ELR (cell line): ENCODE measurements around the gene C2orf78.

Experiments used
- DNase-seq: peaks from one replicate; pipeline ENCODE4 v3.0.0-alpha.2; 2015; ENCODE audit warnings: low read depth

Gene C2orf78

DNA sequence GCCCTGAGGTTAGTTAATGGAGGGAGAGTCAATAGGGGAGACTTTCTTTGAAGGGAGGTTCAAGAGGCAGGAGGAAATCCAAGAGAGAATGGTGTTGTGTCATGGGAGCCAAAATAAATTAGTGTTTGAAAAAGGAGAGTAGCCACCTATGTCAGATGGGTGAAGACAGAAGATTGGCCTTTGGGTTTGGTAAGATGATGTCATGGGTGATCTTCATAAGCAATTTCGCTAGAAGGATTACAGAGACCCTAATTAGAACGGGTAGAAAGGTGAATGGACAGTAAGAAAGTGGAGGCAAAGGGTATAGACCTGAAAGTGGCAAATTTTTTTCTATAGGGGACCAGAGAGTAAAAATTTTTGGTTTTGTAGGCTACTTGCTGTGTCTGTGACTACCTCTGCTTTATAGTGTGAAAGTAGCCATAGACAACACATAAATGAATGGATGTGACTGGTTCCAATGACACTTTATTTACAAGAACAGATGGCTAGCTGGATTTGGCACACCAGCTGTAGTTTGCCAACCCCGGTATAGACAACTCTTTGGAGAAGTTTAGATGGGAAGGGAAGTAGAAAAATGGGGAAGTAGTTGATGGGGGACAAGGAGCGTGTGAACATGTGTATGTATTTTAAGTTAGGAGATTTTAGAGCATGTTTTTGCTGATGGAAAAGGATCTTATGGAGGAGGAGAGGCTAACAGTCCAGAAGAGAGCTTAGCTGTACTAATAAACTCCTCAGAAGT is 54.0 kb downstream of the C2orf78 start:
- DNase-seq: no peak

DNA sequence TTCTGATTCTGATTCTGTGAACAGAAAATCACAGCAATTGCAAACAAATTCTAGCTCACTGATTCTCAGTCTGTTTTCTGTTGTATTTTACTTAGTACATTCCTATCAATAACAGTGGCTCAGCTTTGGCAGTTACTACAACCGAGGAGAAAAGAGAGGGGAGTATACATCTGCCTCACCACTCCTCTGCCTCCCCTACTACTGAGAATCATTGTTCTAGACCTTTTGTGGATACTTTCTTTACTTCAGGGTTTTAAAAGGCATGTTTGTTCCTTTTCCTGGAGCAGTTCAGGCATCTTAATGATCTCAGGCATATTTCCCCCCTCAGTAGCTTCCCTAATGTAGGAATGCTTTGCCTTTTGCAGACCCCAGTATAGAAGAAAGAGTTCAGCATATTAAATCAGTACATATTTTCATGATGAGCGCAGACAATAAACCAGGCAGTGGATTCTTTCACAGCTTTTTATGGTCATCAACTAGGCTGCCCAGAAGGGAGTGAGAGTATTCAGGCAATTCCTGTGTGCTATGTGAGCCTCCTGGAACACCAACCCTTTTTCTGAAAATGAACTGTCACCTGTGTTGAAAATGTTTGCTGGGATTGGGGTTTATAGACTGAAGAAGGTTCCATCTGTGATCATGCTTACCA is 55.0 kb downstream of the C2orf78 start:
- no peak for DNase-seq

DNA sequence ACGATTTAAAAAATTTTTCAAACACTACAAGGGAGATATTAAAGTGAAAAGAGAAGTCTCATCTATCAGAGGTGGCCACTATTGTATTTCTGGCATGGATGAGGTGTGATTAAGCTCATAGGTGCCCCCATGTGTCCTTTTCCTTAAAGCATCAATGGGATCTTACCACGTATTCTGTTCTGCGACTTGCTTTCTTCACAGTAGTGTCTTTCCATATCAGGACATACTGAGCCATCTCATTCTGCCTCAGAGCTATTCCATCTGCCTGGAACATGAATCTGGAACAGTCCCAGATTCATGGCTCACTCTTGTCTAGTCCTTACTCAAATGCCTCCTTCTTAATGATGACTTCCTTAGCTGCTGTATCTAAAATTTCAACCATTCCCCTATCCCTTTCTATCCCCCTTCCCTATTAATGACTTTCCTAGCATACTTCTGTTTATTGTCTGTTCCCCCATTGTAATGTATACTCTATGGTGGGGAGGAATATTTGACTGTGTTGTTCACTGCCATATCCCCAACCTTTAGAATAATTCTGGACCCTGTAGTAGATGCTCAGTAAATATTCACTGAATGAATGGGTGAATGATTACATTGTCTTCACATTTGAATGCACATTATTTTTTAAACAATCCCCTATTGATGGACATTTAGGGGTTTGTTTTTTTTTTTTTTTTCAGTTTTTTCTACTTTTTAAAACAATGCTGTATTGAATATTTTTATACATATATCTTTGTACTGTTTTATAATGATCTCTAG is 55.8 kb downstream of the C2orf78 start:
- DNase-seq: no peak

DNA sequence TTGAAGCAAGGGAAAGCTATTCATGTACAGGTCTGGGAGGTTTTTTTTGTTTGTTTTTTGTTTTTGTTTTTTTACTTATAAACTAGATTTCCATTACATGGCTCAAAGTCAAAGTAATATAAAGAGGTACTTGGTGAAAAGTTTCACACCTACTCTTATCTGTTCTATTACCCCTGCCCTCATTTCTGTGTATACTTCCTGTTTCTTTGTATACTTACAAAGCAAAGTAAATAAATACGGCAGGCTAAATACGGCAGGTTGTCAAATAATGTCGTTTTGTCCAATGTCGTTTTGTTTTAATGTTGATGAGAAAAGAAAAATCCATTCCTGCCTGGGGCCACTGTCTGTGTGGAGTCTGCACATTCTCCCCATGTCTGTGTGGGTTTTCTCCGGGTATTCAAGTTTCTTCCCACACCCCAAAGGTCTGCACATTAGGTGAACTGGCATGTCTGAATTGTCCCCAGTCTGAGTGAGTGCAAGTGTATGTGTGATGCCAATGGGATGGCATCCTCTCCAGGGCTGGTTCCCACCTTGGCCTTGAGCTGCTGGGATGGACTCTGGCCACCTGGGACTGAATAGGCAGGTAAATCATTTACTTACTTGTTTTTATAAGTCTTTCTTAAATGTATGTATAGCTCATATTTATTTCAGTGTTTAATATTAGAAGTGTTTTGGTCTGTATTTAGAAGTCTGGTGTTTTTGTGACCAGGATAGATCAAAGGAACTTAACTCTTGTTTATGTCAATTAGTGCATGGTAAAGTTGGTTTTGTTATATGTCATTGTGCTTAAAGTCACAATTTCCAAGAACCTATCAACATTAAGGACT is 58.1 kb downstream of the C2orf78 start:
- no peak for DNase-seq

DNA sequence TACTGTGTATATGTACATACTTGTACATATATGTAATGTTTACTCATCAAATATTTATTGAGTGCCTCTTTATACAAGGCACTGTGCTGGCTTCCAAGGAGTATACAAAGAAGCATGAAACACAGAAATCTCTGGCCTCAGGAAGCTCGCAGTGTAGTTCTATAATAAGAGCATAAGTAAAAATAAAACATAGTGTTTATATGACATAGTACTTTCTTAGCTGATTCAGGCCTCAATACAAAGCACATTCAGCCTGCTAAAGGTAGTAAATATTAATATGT is 58.7 kb downstream of the C2orf78 start:
- DNase-seq: no peak

DNA sequence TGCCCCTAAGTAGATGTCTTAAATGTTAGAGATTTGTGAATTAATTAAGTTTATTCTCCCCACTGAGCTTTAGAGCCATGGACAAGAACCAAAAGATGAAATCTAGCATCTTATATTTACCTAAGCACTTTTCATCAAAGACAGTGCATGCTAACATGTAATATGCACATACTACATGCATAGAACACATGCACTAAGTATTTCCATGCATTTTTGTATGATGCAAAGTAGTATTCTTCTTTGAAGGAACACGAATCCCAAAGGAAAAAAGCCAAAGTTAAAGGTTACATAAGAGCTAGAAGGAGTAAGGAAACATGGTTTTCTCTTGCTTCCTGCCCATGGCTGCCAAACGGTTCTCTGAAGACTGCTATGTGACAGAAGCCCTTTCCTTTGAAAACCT is 60.1 kb downstream of the C2orf78 start:
- DNase-seq: no peak

DNA sequence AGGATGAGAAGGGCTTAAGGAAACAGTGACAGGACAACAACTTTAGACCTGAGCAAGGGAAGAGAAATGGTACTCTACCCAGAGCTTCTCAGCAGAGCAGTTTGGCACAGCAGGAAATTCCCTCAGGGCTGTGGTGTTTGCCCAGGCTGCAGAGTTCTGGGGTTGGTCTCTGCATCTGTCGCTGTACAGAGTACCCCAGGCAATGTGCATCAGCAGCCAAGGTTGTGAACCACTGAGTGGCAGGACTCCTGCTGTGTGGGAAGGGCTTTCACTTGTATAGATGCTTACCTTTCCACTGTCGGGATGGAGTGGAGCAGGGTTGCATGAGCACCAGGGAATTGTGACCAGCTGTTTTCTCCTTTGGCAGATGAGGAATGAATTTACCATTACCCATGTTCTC is 66.0 kb downstream of the C2orf78 start:
- no peak for DNase-seq

DNA sequence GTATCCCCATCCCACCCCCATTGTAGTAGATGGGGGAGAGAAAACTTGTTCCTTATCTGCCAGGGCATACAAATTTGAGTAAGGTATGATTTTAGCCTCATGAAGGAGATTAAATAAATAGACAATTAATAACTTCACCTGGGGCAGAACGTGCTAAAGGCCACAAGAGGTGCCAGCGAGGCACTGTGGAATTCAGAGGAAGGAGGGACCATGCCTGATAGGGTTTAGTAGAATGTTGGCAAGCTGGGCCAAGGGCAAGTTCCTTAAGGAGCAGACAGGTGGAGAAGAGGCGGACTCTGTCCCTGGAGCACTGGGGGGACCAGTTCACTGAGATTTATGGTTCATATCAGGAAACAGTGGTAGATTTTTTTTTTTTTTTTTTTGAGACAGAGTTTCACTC is 67.3 kb downstream of the C2orf78 start:
- DNase-seq: peak; percentile 53

DNA sequence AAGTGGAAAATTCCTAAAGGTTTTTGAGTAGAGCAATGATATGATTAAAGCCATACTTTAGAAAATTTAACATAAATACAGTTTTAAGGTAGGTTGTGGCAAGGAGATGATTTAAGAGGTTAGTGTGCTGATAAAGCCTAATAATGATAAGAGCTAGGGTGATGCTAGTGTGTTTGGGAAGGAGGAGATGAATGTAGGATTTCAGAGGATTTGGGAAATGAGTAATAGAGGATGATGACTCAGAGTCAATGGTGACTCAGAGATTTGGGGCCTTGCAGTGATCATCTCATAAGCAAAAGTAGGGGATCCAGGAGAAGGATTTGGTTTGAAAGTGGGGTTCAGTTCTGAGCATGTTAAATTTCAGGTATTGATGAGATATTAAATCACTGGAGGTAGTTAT is 68.0 kb downstream of the C2orf78 start:
- DNase-seq: peak; percentile 92

DNA sequence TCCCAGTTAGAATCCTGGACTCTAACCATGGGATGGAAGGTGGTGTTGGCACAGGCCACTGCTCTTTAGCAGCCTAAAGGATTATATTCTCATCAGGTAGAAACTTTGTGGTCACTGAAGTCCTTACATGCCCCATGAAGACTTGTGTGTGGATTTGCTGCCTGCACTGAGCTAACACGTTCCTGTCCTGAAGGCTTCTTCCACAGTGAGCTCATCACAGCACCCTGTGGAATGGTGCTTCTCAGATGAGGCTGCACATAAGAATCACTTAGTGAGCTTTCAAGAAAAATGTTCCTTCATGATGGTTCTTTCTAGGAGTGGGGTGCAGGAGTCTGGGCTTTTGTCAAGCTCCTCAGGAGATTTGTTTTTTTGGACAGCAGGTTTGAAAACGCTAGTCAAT is 71.5 kb downstream of the C2orf78 start:
- DNase-seq: no peak

DNA sequence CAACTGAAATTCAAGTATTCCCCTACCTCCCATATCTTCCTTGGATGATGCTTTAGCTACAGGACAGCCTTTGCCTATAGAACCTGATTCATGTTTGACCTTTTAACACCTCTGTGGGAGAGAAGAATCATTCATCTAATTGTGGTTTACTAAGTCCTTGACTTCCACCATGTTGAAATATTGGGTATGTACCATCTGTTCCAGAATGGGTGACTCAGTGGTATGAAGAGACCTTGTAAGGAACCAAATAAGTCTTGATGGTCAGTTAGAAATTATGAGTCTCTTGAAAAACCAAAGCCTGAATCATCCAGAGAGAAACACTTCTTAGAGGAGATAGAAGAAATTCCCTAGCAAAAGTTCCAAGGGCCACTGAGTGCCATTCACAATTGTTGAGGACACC is 72.2 kb downstream of the C2orf78 start:
- DNase-seq: peak; percentile 86

DNA sequence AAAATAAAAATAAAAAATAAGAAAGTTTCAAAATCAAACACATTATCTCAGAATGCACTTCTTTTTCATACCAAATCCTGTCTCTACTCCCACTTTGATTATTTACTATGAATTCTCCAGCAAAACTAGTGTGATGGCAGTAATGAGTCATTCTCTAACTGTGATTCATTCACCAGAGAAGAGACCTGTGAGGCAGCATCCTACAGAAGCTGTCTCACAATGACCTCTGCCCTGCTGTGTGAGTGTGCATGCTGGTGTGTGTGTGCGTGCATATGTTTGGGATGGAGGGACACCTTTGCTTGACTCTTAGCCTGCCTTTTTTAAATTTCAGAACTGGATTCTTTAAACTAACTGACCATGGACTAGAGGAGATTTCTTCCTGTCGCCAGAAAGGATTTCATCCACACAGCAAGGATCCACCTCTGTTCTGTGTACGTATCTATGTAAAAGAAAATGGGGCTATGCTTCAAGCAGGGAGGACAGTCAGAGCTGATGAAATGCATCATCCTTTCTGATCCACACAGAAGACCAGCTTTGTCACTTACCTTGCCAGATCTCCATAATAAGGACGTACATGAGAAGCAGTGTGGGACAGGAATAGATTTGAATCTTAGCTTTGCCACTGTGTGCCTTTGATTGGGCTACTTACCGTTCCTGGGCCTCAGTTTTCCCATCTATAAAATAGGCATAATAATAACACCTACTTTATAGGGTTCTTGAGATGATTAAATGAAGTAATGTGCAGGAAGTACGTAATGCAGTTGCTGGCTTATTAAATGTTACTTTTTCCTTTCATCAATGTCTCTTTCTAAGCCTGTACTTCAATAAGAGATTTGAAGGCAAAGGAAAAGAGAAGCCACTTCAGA is 76.0 kb downstream of the C2orf78 start:
- peak; percentile 95 for DNase-seq

DNA sequence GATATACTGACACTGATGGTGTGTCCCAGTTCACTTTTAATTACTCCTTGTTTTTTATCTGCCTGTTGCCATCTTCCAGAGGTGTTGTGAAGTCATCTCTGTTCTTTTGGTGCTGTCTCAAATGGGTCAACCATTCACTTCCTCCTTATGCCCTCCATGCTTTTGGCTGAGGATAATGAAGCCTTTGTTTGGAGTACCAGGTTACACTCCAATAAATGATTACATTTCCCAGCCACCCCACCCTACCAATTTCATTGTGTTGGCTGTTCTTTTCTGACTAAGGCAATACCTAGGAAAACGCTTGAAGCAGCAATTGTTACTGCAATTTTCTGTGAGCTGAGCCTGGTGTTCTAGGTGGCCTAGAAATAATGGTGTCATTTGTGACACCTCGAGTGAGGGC is 79.0 kb downstream of the C2orf78 start:
- DNase-seq: no peak
